GM18519 (cell line): Measurements from ENCODE around the gene TOM1L2.

Experiments
- ATAC-seq: cut with Tn5 transposase; IDR thresholded peaks from one replicate; pipeline ENCODE4 v1.9.1; 2021; ENCODE audit warnings: mild to moderate bottlenecking, moderate library complexity; ENCODE audit not compliant: unreplicated experiment, low FRiP score

Gene TOM1L2

GRCh38 chr17:17824783-17825614 is 147.2 kb downstream of the TOM1L2 start:
- ATAC-seq, result no peak

- ATAC-seq, result no peak
Measured at GRCh38 chr17:17824119-17824782, 147.9 kb downstream of the TOM1L2 start.

- ATAC-seq, result peak; percentile 42
Measured at GRCh38 chr17:17823433-17824118, 148.6 kb downstream of the TOM1L2 start.

GRCh38 chr17:17822616-17823015 is 149.6 kb downstream of the TOM1L2 start:
- ATAC-seq, result no peak

- ATAC-seq, result no peak
Measured at GRCh38 chr17:17822189-17822588, 150.0 kb downstream of the TOM1L2 start.

GRCh38 chr17:17820463-17821158 is 151.6 kb downstream of the TOM1L2 start:
- ATAC-seq, result no peak

GRCh38 chr17:17820046-17820445 is 152.2 kb downstream of the TOM1L2 start:
- ATAC-seq, result no peak

GRCh38 chr17:17819561-17819995 is 152.6 kb downstream of the TOM1L2 start:
- ATAC-seq, result peak; percentile 35

- no peak for ATAC-seq
Measured at GRCh38 chr17:17819111-17819510, 153.1 kb downstream of the TOM1L2 start.

- ATAC-seq, result no peak
Measured at GRCh38 chr17:17818088-17818526, 154.1 kb downstream of the TOM1L2 start.

- ATAC-seq, result no peak
Measured at GRCh38 chr17:17817552-17817947, 154.7 kb downstream of the TOM1L2 start.

GRCh38 chr17:17816831-17817551 is 155.2 kb downstream of the TOM1L2 start:
- no peak for ATAC-seq

- ATAC-seq, result no peak
Measured at GRCh38 chr17:17816240-17816814, 155.9 kb downstream of the TOM1L2 start.

- no peak for ATAC-seq
Measured at GRCh38 chr17:17815436-17816200, 156.6 kb downstream of the TOM1L2 start.

- no peak for ATAC-seq
Measured at GRCh38 chr17:17815062-17815406, 157.2 kb downstream of the TOM1L2 start.

- ATAC-seq, result no peak
Measured at GRCh38 chr17:17814162-17815061, 157.8 kb downstream of the TOM1L2 start.

- no peak for ATAC-seq
Measured at GRCh38 chr17:17813725-17814095, 158.5 kb downstream of the TOM1L2 start.
